MCF 10A (cell line): Measurements from ENCODE around the gene LRMDA. TPM values are rescaled to one million over a fixed set of nuclear protein-coding genes. Genes with fewer than 3 reads are reported as not detected.
A peak's percentile ranks its signal among the peaks of the same experiment; 100 is the strongest.

Source experiments
- BruUV-seq: library from RNA; stranded (reverse); fragments of 400-500 nt; replicated peaks from 2 replicates; lab custom pipeline; 2021; lab: Mats Ljungman, UMichigan
- CTCF ChIA-PET: fragments of 300-600 bp; sonication (Branson Sonifier 250); formaldehyde crosslinking; extraction: SDS; loops from one replicate; lab custom pipeline; 2021; ENCODE audit warnings: antibody characterized with exemption, inconsistent platforms; lab: Yijun Ruan, JAX
- POLR2A ChIA-PET: fragments of 300-600, 350-650 bp; sonication (Branson Sonifier 250); formaldehyde crosslinking; extraction: SDS; loops from one replicate; lab custom pipeline; 2020; ENCODE audit warnings: antibody characterized with exemption, inconsistent platforms; lab: Yijun Ruan, JAX
- DNase-seq: peaks from one replicate; pipeline ENCODE4 v3.0.0-alpha.2; 2018; ENCODE audit not compliant: unreplicated experiment
- H3K27ac Mint-ChIP-seq: one replicate; pipeline ENCODE4 v1.8.0; 2022; ENCODE audit warnings: mild to moderate bottlenecking, low read depth, mixed read lengths; ENCODE audit not compliant: unreplicated experiment
- H3K27me3 Mint-ChIP-seq: one replicate; pipeline ENCODE4 v1.8.0; 2022; ENCODE audit warnings: mixed read lengths; ENCODE audit not compliant: insufficient read depth, unreplicated experiment
- H3K36me3 Mint-ChIP-seq: one replicate; pipeline ENCODE4 v1.8.0; 2022; ENCODE audit warnings: mild to moderate bottlenecking, moderate library complexity, mixed read lengths; ENCODE audit not compliant: insufficient read depth, unreplicated experiment
- H3K4me1 Mint-ChIP-seq: one replicate; pipeline ENCODE4 v1.8.0; 2022; ENCODE audit warnings: mixed read lengths; ENCODE audit not compliant: insufficient read depth, unreplicated experiment
- H3K4me3 Mint-ChIP-seq: one replicate; pipeline ENCODE4 v1.8.0; 2022; ENCODE audit warnings: mild to moderate bottlenecking, moderate library complexity, mixed read lengths; ENCODE audit not compliant: unreplicated experiment
- H3K9me3 Mint-ChIP-seq: one replicate; pipeline ENCODE4 v1.8.0; 2022; ENCODE audit warnings: mixed read lengths; ENCODE audit not compliant: unreplicated experiment
- intact Hi-C: fragments of 100-400 bp; cut with micrococcal nuclease; formaldehyde crosslinking; loops from 2 replicates; pipeline ENCODE4 v1.14.1; 2022
- total RNA-seq: library from RNA; stranded (reverse); gene quantifications from 2 replicates; pipeline ENCODE4 v1.2.3, GENCODE V29; 2022
- TF ChIP-seq, protein P1 (sequence below): fragments of 200-600 bp; IDR thresholded peaks from one replicate; pipeline ENCODE4 v1.8.0; 2022; ENCODE audit warnings: antibody characterized with exemption, mild to moderate bottlenecking; ENCODE audit not compliant: unreplicated experiment

The LRMDA gene
- total RNA-seq, 1 experiment from 2014 or later: not detected

DNA sequence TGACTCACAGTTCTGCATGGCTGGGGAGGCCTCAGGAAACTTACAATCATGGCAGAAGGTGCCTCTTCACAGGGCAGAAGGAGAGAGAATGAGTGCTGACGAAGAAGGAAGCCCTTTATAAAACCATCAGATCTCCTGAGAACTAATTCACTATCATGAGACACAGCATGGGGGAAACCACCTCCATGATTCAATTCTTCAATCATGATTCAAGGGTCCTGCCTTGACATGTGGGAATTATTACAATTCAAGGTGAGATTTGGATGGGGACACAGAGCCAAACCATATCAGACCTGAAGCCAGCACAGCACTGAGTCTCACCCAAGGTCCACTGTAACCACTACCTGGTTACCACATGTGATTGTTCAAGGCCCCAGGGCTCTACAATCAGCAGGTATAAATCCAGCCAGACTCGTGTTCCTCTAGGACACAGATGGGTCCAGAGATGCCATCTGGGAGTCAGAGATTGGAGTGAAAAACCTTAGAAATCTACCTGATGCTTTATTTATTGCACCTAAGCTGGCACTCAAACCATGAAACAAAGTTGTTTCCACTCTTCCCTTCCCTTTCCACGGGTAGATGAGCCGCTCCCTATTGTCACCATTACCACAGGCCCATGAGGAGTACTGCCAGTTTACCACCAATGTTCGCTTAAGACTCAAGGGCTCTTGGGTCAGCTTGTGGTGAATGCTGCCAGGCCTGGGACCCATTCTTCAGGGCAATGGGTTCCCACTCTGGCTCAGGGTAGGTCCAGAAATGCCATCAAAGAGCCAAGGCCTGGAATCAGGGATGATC, 1061.5 kb downstream of the LRMDA start:
- Mint-ChIP-seq H3K4me3 (no peak overlapping the region), H3K4me1 (peaks cover 19% of the 10 kb centered on the region), H3K27me3 (no peaks in the 10 kb centered on the region), H3K9me3 (peaks cover 15% of the 10 kb centered on the region), H3K27ac (peak overlapping the region; percentile 21), H3K36me3 (no peaks in the 10 kb centered on the region)
- no peak for DNase-seq
- no TSS peak for BruUV-seq
- ChIA-PET CTCF (no interaction called here), POLR2A (interaction anchor here (0.9 kb wide), 1 partner anchor 16 kb away, joined by 3 read pairs; no protein-coding TSS in a partner anchor)
- TF ChIP-seq, protein P1, sequence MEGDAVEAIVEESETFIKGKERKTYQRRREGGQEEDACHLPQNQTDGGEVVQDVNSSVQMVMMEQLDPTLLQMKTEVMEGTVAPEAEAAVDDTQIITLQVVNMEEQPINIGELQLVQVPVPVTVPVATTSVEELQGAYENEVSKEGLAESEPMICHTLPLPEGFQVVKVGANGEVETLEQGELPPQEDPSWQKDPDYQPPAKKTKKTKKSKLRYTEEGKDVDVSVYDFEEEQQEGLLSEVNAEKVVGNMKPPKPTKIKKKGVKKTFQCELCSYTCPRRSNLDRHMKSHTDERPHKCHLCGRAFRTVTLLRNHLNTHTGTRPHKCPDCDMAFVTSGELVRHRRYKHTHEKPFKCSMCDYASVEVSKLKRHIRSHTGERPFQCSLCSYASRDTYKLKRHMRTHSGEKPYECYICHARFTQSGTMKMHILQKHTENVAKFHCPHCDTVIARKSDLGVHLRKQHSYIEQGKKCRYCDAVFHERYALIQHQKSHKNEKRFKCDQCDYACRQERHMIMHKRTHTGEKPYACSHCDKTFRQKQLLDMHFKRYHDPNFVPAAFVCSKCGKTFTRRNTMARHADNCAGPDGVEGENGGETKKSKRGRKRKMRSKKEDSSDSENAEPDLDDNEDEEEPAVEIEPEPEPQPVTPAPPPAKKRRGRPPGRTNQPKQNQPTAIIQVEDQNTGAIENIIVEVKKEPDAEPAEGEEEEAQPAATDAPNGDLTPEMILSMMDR: no peak
- intact Hi-C loops: no loop called here

DNA sequence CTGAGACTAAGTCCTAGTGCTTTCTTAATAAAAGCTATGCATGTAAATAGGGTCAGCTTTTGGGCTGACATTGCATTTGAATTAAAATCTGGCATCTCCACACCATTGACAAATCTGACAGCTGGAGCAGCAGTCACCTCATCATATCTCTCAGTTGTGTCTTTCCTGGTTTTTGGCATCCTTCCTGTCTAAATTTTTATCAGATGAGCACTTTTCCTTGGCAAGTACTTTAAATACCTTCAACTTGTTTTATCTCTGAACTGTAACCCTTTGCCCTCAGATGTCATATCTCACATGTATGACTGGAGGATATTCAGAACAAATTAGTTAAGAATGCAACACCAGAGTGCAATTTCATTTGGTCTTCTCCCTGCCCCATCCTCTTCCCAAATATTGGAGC, 1066.2 kb downstream of the LRMDA start:
- H3K9me3 Mint-ChIP-seq: peaks cover 10% of the 10 kb centered on the region
- CTCF ChIA-PET: no interaction called here
- no peak for DNase-seq
- BruUV-seq: no TSS peak
- POLR2A ChIA-PET: no interaction called here
- no peaks in the 10 kb centered on the region for H3K27me3 Mint-ChIP-seq
- H3K36me3 Mint-ChIP-seq: peaks cover 4% of the 10 kb centered on the region
- H3K4me1 Mint-ChIP-seq: peaks cover 1% of the 10 kb centered on the region
- TF ChIP-seq, protein P1: no peak
- H3K27ac Mint-ChIP-seq: no peak overlapping the region
- H3K4me3 Mint-ChIP-seq: no peak overlapping the region
- intact Hi-C loops: no loop called here

DNA sequence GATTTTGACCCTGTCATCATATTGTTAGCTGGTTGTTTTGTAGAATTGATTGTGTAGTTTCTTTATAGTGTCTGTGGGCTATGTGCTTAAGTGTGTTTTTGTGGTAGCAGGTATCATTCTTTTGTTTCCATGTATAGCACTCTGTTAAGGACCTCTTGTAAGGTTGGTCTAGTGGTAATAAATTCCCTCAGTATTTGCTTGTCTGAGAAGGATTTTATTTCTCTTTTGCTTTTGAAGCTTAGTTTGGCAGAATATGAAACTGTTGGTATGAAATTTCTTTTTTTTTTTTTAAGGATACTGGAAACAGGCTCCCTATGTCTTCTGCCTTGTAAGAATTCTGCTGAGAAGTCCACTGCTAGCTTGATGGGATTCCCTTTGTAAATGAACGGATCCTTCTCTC, 1073.4 kb downstream of the LRMDA start:
- Mint-ChIP-seq H3K9me3 (peaks cover 35% of the 10 kb centered on the region), H3K27me3 (no peaks in the 10 kb centered on the region), H3K4me3 (no peak overlapping the region), H3K4me1 (no peaks in the 10 kb centered on the region), H3K27ac (no peak overlapping the region), H3K36me3 (peaks cover 4% of the 10 kb centered on the region)
- DNase-seq: no peak
- BruUV-seq: no TSS peak
- ChIA-PET CTCF (interaction anchor here (0.8 kb wide), 1 partner anchor 41 kb away, joined by 3 read pairs; no protein-coding TSS in a partner anchor), POLR2A (interaction anchor here (1.4 kb wide), 1 partner anchor 11 kb away, joined by 4 read pairs; no protein-coding TSS in a partner anchor)
- intact Hi-C loops: no loop called here
- TF ChIP-seq, protein P1: no peak

DNA sequence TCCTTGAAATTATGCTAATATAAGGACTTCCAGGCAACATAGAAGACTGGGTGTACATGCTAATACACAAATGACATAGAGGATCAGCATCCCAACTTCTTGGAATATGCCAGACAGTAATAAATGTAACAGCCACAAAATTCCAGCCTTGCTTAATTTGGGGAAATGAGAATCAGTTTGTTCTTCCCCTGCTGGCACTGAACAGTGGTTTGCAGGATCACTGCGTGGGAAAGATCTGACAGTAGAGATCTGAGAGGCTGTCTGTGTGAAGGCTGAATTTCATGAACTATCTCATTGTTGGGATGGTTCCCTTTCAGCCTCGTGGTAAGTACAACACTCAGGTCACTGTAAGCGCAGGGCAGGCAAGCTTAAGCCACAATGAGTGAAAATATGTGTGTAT, 1078.0 kb downstream of the LRMDA start:
- H3K36me3 Mint-ChIP-seq: no peaks in the 10 kb centered on the region
- ChIA-PET POLR2A (no interaction called here), CTCF (interaction anchor here (0.6 kb wide), 1 partner anchor 1222 kb away, joined by 3 read pairs; no protein-coding TSS in a partner anchor)
- TF ChIP-seq, protein P1: no peak
- H3K4me3 Mint-ChIP-seq: no peak overlapping the region
- intact Hi-C loops: no loop called here
- H3K4me1 Mint-ChIP-seq: no peaks in the 10 kb centered on the region
- no peak overlapping the region for H3K27ac Mint-ChIP-seq
- no TSS peak for BruUV-seq
- no peaks in the 10 kb centered on the region for H3K27me3 Mint-ChIP-seq
- peaks cover 16% of the 10 kb centered on the region for H3K9me3 Mint-ChIP-seq
- no peak for DNase-seq
